ENCODE results near the gene HAP1.

GRCh38 chr17:41684035-41684434 lies 50.4 kb downstream of the HAP1 start:
- TF ChIP-seq, protein P1, sequence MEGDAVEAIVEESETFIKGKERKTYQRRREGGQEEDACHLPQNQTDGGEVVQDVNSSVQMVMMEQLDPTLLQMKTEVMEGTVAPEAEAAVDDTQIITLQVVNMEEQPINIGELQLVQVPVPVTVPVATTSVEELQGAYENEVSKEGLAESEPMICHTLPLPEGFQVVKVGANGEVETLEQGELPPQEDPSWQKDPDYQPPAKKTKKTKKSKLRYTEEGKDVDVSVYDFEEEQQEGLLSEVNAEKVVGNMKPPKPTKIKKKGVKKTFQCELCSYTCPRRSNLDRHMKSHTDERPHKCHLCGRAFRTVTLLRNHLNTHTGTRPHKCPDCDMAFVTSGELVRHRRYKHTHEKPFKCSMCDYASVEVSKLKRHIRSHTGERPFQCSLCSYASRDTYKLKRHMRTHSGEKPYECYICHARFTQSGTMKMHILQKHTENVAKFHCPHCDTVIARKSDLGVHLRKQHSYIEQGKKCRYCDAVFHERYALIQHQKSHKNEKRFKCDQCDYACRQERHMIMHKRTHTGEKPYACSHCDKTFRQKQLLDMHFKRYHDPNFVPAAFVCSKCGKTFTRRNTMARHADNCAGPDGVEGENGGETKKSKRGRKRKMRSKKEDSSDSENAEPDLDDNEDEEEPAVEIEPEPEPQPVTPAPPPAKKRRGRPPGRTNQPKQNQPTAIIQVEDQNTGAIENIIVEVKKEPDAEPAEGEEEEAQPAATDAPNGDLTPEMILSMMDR (IDR thresholded peaks at IDR 0.05) = no peak
- no peak for TF ChIP-seq POLR2A (IDR thresholded peaks at IDR 0.05)
